HepG2 (cell line): ENCODE data around the gene CEBPB. TPM values are rescaled to one million over a fixed set of nuclear protein-coding genes. Genes with fewer than 3 reads are reported as not detected.

ENCODE experiments used
- CHD4 ChIP-seq: fragments of 200-600 bp; sonication (generic); IDR thresholded peaks from 2 replicates; pipeline ENCODE4 v1.7.0; 2017; ENCODE audit warnings: mild to moderate bottlenecking, low read length, borderline replicate concordance
- DNMT1 ChIP-seq: sonication (generic); formaldehyde crosslinking; IDR thresholded peaks from 2 replicates; pipeline ENCODE4 v1.5.1; 2020; ENCODE audit warnings: mild to moderate bottlenecking, missing genetic modification reagents
- EZH2 ChIP-seq: conservative IDR thresholded peaks from 2 replicates; pipeline ENCODE4 v1.6.1; 2012; ENCODE audit warnings: mild to moderate bottlenecking, low read depth, low read length, moderate library complexity
- FOXM1 ChIP-seq: sonication (generic); formaldehyde crosslinking; IDR thresholded peaks from 2 replicates; pipeline ENCODE4 v1.5.0; 2020; ENCODE audit warnings: missing genetic modification reagents
- MBD4 ChIP-seq: IDR thresholded peaks from 2 replicates; pipeline ENCODE4 v1.6.1; 2012; ENCODE audit warnings: low read length, inconsistent platforms, borderline replicate concordance
- MTF1 ChIP-seq: sonication (generic); formaldehyde crosslinking; IDR thresholded peaks from 2 replicates; pipeline ENCODE4 v1.5.0; 2020; ENCODE audit warnings: missing genetic modification reagents
- SAFB2 ChIP-seq: sonication (generic); formaldehyde crosslinking; IDR thresholded peaks from 2 replicates; pipeline ENCODE4 v1.5.1; 2020; ENCODE audit warnings: missing genetic modification reagents, low read depth, mild to moderate bottlenecking, borderline replicate concordance
- TCF12 ChIP-seq, 2 experiments: fragments of 450-650 bp in 1 of 2; sonication (generic) in 1 of 2; formaldehyde crosslinking in 1 of 2; IDR thresholded peaks; 2 replicates each; pipeline versions ENCODE4 v1.6.1 to v1.8.0; 2017 to 2022; ENCODE audit warnings: antibody characterized with exemption in 1 of 2, mild to moderate bottlenecking in 1 of 2, missing genetic modification reagents in 1 of 2, moderate library complexity in 1 of 2
- TRIM22 ChIP-seq: fragments of 450-650 bp; IDR thresholded peaks from 2 replicates; pipeline ENCODE4 v1.6.1; 2017
- ZFP37 ChIP-seq: sonication (generic); formaldehyde crosslinking; IDR thresholded peaks from 2 replicates; pipeline ENCODE4 v1.4.0; 2020; ENCODE audit warnings: missing genetic modification reagents, borderline replicate concordance
- ZFX ChIP-seq: sonication (generic); formaldehyde crosslinking; IDR thresholded peaks from 2 replicates; pipeline ENCODE4 v1.4.0; 2020; ENCODE audit warnings: mild to moderate bottlenecking, low read depth, missing genetic modification reagents, moderate library complexity
- ZNF12 ChIP-seq: sonication (generic); formaldehyde crosslinking; IDR thresholded peaks from 2 replicates; pipeline ENCODE4 v1.5.0; 2020; ENCODE audit warnings: missing genetic modification reagents
- ZNF326 ChIP-seq: sonication (generic); formaldehyde crosslinking; IDR thresholded peaks from 2 replicates; pipeline ENCODE4 v1.4.0; 2020; ENCODE audit warnings: missing genetic modification reagents, borderline replicate concordance
- ZNF34 ChIP-seq: sonication (generic); formaldehyde crosslinking; IDR thresholded peaks from 2 replicates; pipeline ENCODE4 v1.4.0; 2020; ENCODE audit warnings: mild to moderate bottlenecking, missing genetic modification reagents, borderline replicate concordance
- ZNF414 ChIP-seq: sonication (generic); formaldehyde crosslinking; IDR thresholded peaks from 2 replicates; pipeline ENCODE4 v1.5.0; 2020; ENCODE audit warnings: missing genetic modification reagents
- ZNF451 ChIP-seq: sonication (generic); formaldehyde crosslinking; IDR thresholded peaks from 2 replicates; pipeline ENCODE4 v1.5.0; 2020; ENCODE audit warnings: mild to moderate bottlenecking, missing genetic modification reagents
- ZNF557 ChIP-seq: sonication (generic); formaldehyde crosslinking; IDR thresholded peaks from 2 replicates; pipeline ENCODE4 v1.4.0; 2020; ENCODE audit warnings: missing genetic modification reagents
- ZNF720 ChIP-seq: sonication (generic); formaldehyde crosslinking; IDR thresholded peaks from 2 replicates; pipeline ENCODE4 v1.4.0; 2020; ENCODE audit warnings: missing genetic modification reagents
- ZXDC ChIP-seq: sonication (generic); formaldehyde crosslinking; IDR thresholded peaks from 2 replicates; pipeline ENCODE4 v1.5.0; 2020; ENCODE audit warnings: mild to moderate bottlenecking, missing genetic modification reagents
- polyA plus RNA-seq, 8 experiments: library from polyadenylated mRNA; depleted of rRNA in 3 of 8; stranded (reverse) in 7 of 8; unstranded in 1 of 8; fragments of >200 nt; fragmentation: Illumina TruSeq in 4 of 8; extraction: Trizol in 4 of 8; gene quantifications; 2 replicates each; pipeline versions ENCODE4 v1.2.1 to v1.2.3, GENCODE V29; 2011 to 2016; ENCODE audit warnings: low read depth in 4 of 8, missing spikeins in 1 of 8, mixed read lengths in 1 of 8; ENCODE audit not compliant: insufficient read depth in 1 of 8
- total RNA-seq, 5 experiments: library from RNA; depleted of rRNA; stranded (reverse); fragments of >200 nt; fragmentation: Illumina TruSeq; extraction: Trizol; gene quantifications; 2 replicates each; pipeline ENCODE4 v1.2.3, GENCODE V29; 2016; ENCODE audit warnings: low read depth in 1 of 5

The CEBPB gene
- total and polyA plus RNA-seq, 2 of the 13 experiments (the other 11 are each of a cell fraction or from before 2014, with no cell fraction given): 18.5 to 28.2 TPM

GRCh38 chr20:50153500-50154377 lies 36.9 kb upstream of the CEBPB start, which contains the start of gene PEDS1 (continued):
- no peak for TF ChIP-seq TCF12 (IDR thresholded peaks at IDR 0.05)
- TF ChIP-seq TCF12 (CRISPR knock-in tag; IDR thresholded peaks at IDR 0.05): peak; percentile 84; the same call in 1 of the 2 replicates
- peak; percentile 54; the same call in 1 of the 2 replicates for TF ChIP-seq ZNF557 (CRISPR knock-in tag)
- peak; percentile 59; the same call in 1 of the 2 replicates for TF ChIP-seq ZNF12 (CRISPR knock-in tag)
- TF ChIP-seq FOXM1 (CRISPR knock-in tag): no peak
- peak; percentile 94; the same call in 1 of the 2 replicates for TF ChIP-seq DNMT1 (CRISPR knock-in tag)
- peak; percentile 73; the same call in 1 of the 2 replicates for TF ChIP-seq MTF1 (CRISPR knock-in tag)
- 0 out of 2 replicates have a peak, but pooled peaks have one; percentile 11 for TF ChIP-seq ZFP37
- TF ChIP-seq ZNF720 (CRISPR knock-in tag): peak; percentile 88; the same call in 1 of the 2 replicates
- TF ChIP-seq EZH2: no peak
- TF ChIP-seq MBD4: no peak
- TF ChIP-seq ZFX (CRISPR knock-in tag): peak; percentile 96
- peak; percentile 98 for TF ChIP-seq SAFB2
- 0 out of 2 replicates have a peak, but pooled peaks have one; percentile 56 for TF ChIP-seq ZNF414 (CRISPR knock-in tag)
- TF ChIP-seq ZNF34: peak; percentile 97; the same call in 1 of the 2 replicates
- TF ChIP-seq ZNF451: peak; percentile 97
- no peak for TF ChIP-seq TRIM22
- no peak for TF ChIP-seq CHD4
- no peak for TF ChIP-seq ZNF326
- peak; percentile 66; the same call in 1 of the 2 replicates for TF ChIP-seq ZXDC
